ENCODE data around the gene ABHD12. TPM values are rescaled to one million over a fixed set of nuclear protein-coding genes. Genes with fewer than 3 reads are reported as not detected.
A peak's percentile ranks its signal among the peaks of the same experiment; 100 is the strongest.

The ABHD12 gene
- total RNA-seq, 1 experiment from 2014 or later: 33.2 TPM

DNA sequence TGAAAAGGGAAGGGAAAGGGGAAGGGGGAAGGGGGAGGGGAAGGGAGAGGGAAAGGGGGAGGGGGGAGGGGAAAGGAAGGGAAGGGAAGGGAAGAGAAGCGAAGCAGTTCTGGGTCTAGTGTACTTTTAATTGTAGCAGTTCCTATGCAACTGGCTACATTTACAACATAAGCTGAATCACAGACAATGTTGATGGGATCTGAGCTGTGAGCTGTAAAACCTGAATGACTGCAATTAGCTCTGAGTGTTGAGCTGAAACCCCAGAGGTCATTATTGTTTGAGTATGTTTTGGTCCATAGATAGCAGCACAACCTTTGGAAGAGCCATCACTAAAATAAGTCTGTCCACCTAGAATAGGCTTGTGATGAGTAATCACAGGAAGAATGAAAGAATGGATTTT lies 7.2 kb upstream of the ABHD12 start:
- no peak overlapping the region for H3K4me3 ChIP-seq
- peaks cover 5% of the 10 kb centered on the region; the same call in 1 of the 2 replicates for H3K9me3 ChIP-seq (replicated peaks)
- peaks cover 8% of the 10 kb centered on the region for H3K4me1 ChIP-seq
- DNase-seq: no peak
- H3K27ac ChIP-seq: no peak overlapping the region
- no peaks in the 10 kb centered on the region for H3K36me3 ChIP-seq
- no peaks in the 10 kb centered on the region for H3K27me3 ChIP-seq

DNA sequence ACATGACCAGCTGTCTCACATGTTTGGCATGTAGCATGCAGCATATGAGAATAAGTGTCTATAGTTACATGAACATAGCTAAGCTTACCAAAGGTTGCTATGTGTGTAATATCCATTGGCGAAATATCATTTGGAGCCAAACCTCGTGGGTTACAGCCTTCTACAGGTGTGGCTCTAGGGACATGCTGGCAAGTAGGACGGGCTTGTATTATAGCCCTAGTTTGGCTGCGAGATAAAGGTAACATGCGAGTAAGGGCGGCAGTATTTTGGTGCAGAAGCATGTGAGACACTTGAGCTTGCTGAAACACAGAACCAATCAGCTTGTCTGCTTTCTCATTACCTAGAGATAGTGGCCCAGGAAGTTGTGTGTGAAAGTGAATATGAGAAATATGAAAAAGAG lies 6.5 kb upstream of the ABHD12 start:
- Histone ChIP-seq H3K27ac (no peak overlapping the region), H3K36me3 (no peaks in the 10 kb centered on the region), H3K27me3 (no peaks in the 10 kb centered on the region), H3K4me1 (peaks cover 8% of the 10 kb centered on the region), H3K9me3 (replicated peaks) (no peaks in the 10 kb centered on the region), H3K4me3 (no peak overlapping the region)
- DNase-seq: no peak

DNA sequence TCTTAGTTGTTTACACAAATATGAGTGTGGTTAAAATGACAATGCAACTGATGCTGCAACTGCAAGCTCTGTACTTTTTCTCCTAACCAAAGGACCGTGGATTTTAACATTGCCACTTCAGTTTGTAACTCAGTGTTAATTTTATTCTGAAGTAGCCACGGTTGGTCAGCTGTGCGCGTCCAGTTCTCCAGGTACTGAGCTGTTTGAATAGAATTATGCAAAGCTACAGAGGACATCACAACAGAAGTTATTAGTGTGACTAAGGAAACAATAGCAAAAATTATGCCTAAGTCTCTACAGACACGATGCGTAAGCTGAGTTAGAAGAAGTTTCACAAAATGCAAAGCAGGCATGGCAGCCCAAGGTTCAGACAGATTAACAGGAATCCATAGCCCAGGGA lies 4.4 kb upstream of the ABHD12 start:
- H3K9me3 ChIP-seq (replicated peaks): no peaks in the 10 kb centered on the region
- H3K4me3 ChIP-seq: no peak overlapping the region
- no peak overlapping the region for H3K27ac ChIP-seq
- H3K27me3 ChIP-seq: no peaks in the 10 kb centered on the region
- peaks cover 8% of the 10 kb centered on the region for H3K4me1 ChIP-seq
- no peaks in the 10 kb centered on the region for H3K36me3 ChIP-seq
- no peak for DNase-seq

DNA sequence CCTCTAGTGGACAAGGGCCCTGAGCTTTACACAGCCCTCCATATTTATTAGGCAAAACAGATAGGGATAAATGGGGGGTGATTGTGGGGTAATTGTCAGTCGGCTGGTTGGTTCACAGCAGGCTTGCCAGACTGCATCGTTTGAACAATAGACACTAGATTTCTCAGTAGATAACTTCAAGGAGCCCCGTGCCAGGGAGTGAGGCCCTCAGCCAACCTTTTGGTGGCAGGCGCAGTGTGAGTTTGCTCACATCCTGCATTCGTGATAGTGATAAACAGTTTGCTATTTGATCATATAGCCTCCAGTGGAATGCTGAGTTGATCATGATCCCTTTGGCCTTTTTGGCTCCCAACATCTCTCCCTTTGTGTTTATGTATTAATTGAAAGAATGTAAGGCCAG lies 3.6 kb upstream of the ABHD12 start:
- no peaks in the 10 kb centered on the region for H3K27me3 ChIP-seq
- H3K9me3 ChIP-seq (replicated peaks): no peaks in the 10 kb centered on the region
- no peak overlapping the region for H3K4me3 ChIP-seq
- DNase-seq: no peak
- peaks cover 8% of the 10 kb centered on the region for H3K4me1 ChIP-seq
- H3K27ac ChIP-seq: no peak overlapping the region
- H3K36me3 ChIP-seq: no peaks in the 10 kb centered on the region

DNA sequence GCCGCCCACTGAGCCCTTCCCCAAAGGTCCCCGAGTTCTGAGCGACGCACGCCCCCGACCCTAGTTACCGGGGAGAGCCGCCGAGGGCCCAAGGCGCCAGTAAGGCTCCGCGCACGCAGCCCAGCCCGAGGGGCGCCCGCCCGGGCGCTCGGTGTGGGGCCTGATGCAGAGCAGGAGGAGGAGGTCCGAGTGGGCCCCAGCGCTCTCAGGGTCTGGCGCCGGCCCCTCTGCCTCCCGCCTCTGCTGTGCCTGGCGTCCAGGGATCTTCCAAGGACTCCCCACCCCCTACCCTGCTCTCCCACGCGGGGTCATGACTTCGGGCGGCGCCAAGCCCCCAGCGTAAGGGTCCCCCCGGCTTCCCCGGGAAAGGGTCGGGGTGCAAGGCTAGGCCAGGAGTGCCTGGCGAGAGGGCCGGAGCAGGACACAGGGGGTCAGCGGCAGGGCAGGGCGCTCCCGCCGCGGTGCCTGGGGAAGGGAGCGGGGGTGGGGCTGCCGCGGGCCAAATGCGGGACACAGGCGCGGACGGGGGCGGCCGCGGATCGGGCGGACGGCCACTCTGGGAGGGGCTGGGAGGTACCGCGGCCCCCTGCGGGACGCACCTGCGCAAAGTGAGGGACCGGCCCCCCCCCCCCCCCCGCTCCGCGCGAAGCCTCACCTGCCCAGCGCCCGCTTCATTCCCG lies 637 bp downstream of the ABHD12 start:
- DNase-seq: peak; percentile 54 to 59
- Histone ChIP-seq H3K9me3 (replicated peaks) (no peaks in the 10 kb centered on the region), H3K4me3 (peak overlapping the region; percentile 99), H3K27me3 (no peaks in the 10 kb centered on the region), H3K4me1 (peaks cover 3% of the 10 kb centered on the region; the same call in 1 of the 2 replicates), H3K36me3 (peaks cover 6% of the 10 kb centered on the region; the same call in 1 of the 2 replicates), H3K27ac (peak overlapping the region; percentile 65)

DNA sequence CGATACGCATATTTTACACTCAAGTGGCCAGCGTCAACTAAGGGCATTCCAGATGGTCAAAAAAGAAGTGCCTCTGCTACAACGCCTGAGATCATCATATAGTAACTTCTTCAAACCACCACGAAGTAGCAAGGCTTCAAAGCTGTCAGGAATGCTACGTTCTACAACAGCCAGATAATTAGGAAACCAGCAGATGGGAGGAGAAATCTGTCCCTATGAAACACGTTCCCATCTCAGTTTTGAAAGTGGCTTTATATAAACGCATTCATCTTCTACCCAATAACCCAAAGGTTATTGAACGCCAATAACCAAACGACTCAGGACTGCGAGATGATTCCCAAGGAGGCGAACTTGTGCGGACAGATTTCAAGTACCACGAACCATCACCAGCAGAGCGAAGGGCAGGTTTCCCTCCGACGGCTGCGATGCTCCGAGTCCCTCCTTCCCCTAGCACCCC lies 1.2 kb downstream of the ABHD12 start:
- Histone ChIP-seq H3K9me3 (replicated peaks) (no peaks in the 10 kb centered on the region), H3K27ac (peak overlapping the region; percentile 65; the same call in 1 of the 2 replicates), H3K4me1 (peaks cover 3% of the 10 kb centered on the region; the same call in 1 of the 2 replicates), H3K27me3 (no peaks in the 10 kb centered on the region), H3K36me3 (peaks cover 6% of the 10 kb centered on the region; the same call in 1 of the 2 replicates), H3K4me3 (peak overlapping the region; percentile 99)
- peak in 1 of 2 experiments; percentile 36 for DNase-seq

DNA sequence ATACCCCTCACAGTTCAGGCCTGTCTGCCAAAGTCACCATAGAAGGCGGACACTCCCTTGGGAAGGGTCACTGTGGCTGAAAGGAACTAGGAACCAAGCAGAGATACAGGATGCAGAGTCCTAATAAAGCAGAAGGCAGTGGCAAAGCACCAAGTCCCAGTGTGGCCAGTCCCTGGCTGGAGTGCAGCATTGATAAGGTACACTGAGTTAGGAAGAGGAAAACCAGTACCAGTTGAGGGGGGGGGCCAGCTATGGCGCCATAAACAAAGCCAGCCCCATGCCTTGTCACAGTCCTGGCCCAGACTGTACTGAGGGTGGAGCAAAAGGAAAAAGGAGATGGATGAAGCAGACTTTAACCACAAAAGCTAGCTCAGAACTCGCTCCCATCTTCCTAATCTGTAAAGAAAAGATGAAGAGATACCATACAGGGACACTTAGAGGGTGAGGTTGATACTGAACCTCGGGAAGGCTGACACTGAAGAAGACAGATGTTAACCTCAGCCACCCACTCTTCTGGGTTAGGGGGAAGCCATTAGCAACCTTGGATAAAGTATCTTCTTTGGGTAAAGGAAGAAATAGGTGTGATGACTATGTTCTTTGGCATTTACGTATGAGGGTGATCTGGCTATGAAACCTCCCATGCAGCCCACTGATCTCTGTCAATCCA lies 7.8 kb downstream of the ABHD12 start:
- Histone ChIP-seq H3K4me1 (no peaks in the 10 kb centered on the region), H3K27ac (no peak overlapping the region), H3K9me3 (replicated peaks) (no peaks in the 10 kb centered on the region; the same call in 1 of the 2 replicates), H3K36me3 (peaks cover 17% of the 10 kb centered on the region), H3K27me3 (no peaks in the 10 kb centered on the region), H3K4me3 (no peak overlapping the region)
- no peak for DNase-seq

DNA sequence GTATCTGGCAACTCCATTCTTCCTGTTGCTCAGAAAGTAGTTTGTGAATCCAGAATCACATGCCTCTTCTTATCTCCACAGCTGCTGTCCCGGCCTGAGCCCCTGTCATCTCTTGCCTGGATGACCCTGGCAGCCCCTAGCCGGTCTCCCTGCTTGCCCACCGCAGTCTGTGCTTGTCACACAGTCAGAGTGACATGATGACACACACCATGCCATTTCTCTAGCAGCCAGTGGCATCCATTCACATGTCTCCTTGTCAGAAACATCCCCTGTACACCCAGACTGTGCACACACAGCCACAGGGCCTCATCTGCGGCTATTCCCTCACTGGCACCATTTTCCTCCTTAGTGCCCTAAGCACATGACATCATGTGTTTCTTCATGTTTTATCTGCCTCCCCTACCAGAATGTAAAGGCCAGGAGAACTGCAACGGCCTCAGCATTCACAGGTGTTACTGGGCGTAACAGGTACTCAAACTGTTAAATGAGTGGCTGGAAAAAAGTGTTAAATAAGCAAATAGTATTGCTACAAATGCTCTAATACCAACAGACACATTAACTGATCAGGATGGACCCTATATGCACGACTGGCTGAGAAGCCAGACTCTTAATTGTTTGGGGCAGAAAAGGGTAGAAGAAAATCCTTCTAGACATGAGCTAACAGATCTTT lies 9.6 kb downstream of the ABHD12 start:
- Histone ChIP-seq H3K27me3 (no peaks in the 10 kb centered on the region), H3K36me3 (peaks cover 17% of the 10 kb centered on the region), H3K4me1 (no peaks in the 10 kb centered on the region), H3K4me3 (no peak overlapping the region), H3K9me3 (replicated peaks) (no peaks in the 10 kb centered on the region; the same call in 1 of the 2 replicates), H3K27ac (no peak overlapping the region)
- no peak for DNase-seq

DNA sequence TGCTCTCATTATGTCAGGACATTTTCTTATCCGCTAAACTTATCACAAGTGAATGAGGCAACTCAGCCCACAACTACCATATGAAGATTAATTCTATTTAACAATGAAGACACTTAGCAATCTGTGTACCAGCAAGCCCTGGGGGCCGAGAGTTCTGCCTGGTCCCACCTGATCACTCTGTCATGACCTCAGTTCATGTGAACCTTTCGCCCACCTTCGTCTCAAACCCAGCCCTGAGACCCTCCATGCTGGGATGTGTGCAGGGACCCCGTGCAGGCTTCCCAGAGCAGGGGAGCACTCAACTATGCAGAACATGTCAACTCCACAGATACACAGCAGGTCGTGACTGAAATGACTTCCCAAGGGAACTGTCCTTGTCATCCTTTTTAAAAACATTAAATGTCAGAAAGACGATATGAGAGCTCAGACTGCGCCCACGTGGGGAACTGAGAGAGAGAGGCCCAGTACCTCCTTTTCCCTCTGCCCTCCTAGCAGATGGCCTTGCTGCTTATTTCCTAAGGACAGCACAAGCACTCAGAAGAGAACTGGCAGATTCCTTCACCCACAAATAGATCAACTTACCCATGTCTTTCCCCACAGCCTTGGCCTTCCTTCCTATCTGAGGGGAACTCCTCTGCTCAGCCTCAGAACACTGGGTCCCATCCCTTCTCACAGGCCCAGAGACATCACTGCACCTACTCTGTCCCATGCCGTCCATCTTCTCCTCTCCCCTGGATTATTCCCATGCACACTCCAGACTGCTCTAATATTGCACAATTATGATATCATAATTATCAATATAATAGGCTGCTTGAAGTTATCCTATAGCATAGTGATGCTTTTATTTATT lies 11.5 kb downstream of the ABHD12 start:
- H3K27ac ChIP-seq: no peak overlapping the region
- no peaks in the 10 kb centered on the region for H3K4me1 ChIP-seq
- no peaks in the 10 kb centered on the region for H3K27me3 ChIP-seq
- no peak overlapping the region for H3K4me3 ChIP-seq
- no peaks in the 10 kb centered on the region; the same call in 1 of the 2 replicates for H3K9me3 ChIP-seq (replicated peaks)
- no peak for DNase-seq
- H3K36me3 ChIP-seq: peaks cover 17% of the 10 kb centered on the region

DNA sequence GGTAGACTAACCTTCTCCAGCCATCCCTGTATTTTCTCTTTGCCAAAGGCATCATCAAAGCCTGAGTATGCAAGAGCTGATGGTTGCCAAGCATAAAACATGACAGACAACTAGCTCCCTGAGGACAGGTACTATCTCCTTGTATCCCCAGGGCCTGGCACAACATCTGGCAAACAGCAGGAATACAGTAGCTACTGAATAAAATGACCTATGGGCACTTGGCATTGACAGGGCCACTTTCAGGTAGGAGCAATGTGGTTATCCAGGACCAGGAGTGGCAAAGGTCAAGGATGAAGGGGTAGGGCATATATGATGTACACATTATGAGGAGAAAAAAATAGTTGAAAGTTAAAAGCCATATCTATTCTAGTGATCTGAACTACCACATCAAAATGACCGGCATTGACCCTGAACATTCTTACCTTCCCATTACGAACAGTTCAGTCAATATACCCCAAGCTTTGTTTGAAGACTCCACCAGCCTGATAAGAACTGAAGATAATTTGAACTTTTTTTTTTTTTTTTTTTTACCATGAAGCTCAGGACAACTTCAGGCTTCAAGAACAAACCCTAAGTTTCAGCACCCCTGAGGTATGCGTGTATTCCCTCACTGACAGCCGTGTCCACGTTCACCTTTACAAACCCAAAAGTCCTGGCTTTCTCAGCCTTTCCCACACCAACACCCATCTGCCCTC lies 12.3 kb downstream of the ABHD12 start:
- DNase-seq: no peak
- Histone ChIP-seq H3K9me3 (replicated peaks) (no peaks in the 10 kb centered on the region; the same call in 1 of the 2 replicates), H3K4me3 (no peak overlapping the region), H3K36me3 (peaks cover 17% of the 10 kb centered on the region), H3K27me3 (no peaks in the 10 kb centered on the region), H3K4me1 (no peaks in the 10 kb centered on the region), H3K27ac (no peak overlapping the region)

DNA sequence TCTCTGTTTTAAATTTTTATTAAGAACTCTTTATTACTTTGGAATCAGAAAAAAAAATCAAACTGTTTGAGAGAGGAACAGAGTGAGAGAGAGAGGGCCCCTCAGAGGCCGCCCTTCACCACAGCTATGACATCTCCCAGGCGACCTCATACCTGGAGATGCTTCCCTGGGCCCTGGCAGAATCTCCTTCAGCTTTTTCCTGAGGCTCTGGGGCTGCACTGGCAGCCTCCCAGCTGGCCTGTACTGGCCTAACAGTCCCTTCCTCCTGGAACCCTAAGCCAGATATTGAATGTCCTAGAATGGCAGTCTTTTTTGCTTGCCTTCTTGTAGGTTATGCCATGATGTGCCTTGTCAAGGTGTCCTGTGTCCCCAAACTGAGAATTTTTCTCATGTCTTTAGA lies 13.7 kb downstream of the ABHD12 start:
- H3K27ac ChIP-seq: no peak overlapping the region

DNA sequence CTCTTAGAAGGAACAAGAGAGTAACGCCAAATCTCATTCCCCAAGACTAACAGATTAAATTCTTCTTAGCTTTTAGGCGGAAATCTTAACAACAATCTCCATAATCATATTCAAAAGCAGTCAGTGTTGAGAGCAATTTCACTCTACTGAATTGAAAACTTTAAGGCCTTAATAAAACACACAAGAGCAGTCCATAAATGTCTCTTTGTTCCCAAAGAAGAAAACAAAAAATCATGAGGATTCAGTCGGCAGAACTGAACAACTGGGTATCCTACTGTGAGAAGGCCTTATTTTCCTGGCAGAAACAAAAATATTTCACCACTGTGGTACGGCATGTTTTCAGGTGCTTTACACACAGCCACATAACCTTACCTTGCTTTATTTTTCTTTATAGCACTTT lies 14.4 kb downstream of the ABHD12 start:
- DNase-seq: no peak
- peaks cover 4% of the 10 kb centered on the region; the same call in 1 of the 2 replicates for H3K9me3 ChIP-seq (replicated peaks)
- H3K27me3 ChIP-seq: no peaks in the 10 kb centered on the region
- peaks cover 5% of the 10 kb centered on the region for H3K36me3 ChIP-seq
- no peak overlapping the region for H3K4me3 ChIP-seq
- H3K4me1 ChIP-seq: no peaks in the 10 kb centered on the region
- H3K27ac ChIP-seq: no peak overlapping the region

More for the DNA sequence above, 13.7 kb downstream of the ABHD12 start:
- Histone ChIP-seq H3K27me3 (no peaks in the 10 kb centered on the region), H3K9me3 (replicated peaks) (peaks cover 4% of the 10 kb centered on the region; the same call in 1 of the 2 replicates), H3K4me1 (no peaks in the 10 kb centered on the region), H3K36me3 (peaks cover 9% of the 10 kb centered on the region), H3K4me3 (no peak overlapping the region)
- no peak for DNase-seq

DNA sequence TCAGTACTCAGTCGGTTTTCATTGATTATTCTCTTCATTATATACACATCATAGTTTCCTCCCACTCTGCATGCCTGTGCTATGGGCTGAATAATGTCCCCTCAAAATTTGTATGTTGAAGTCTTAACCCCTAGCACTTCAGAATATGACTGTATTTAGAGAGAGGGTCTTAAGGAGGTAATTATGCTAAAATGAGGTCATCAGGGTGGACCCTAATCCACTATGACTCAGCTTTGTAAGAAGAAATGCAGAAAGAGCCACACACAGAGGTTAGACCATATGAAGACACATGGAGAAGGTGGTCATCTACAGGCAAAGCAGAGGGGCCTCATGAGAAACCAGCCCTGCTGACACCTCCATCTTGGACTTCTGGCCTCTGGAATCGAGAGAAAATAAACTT lies 15.8 kb downstream of the ABHD12 start:
- H3K36me3 ChIP-seq: no peaks in the 10 kb centered on the region; the same call in none of the 2 replicates
- H3K27ac ChIP-seq: no peak overlapping the region
- no peak overlapping the region for H3K4me3 ChIP-seq
- peaks cover 4% of the 10 kb centered on the region; the same call in 1 of the 2 replicates for H3K9me3 ChIP-seq (replicated peaks)
- no peak for DNase-seq
- no peaks in the 10 kb centered on the region for H3K27me3 ChIP-seq
- no peaks in the 10 kb centered on the region for H3K4me1 ChIP-seq

All from SJCRH30 (cell line).